ENCODE results near the gene MPP4.

- TF ChIP-seq POLR2A (IDR thresholded peaks at IDR 0.05; ENCODE audit: low read length) (no peak), GATA1 (IDR thresholded peaks at IDR 0.05; ENCODE audit: low read depth, low read length) (no peak)
Observed at GRCh38 chr2:201660293-201660895, 38.0 kb downstream of the MPP4 start.

Measured in erythroblast (primary cell).